Esophagus muscularis mucosa (tissue), 4 donors: Measurements from ENCODE around the gene YEATS2. TPM values are rescaled to one million over a fixed set of nuclear protein-coding genes. Genes with fewer than 3 reads are reported as not detected.

Experiments
- DNase-seq: peaks from one replicate; pipeline ENCODE4 v3.0.0-alpha.2; 2017; ENCODE audit errors: extremely low spot score
- H3K27ac ChIP-seq, 4 donors: fragments of 200-600 bp; sonication (generic); replicated peaks in 1 of 4; 1 replicate in 3 of 4; 2 replicates in 1 of 4; pipeline ENCODE4 v1.5.1; 2016 to 2019; ENCODE audit warnings: mild to moderate bottlenecking in 1 of 4
- H3K27me3 ChIP-seq, 4 donors: fragments of 200-600 bp; sonication (generic); one replicate each; pipeline versions ENCODE4 v1.5.1 to v1.6.0; 2016 to 2019
- H3K36me3 ChIP-seq, 4 donors: fragments of 200-600 bp; sonication (generic); one replicate each; pipeline ENCODE4 v1.5.1; 2016 to 2019
- H3K4me1 ChIP-seq, 4 donors: fragments of 200-600 bp; sonication (generic); one replicate each; pipeline ENCODE4 v1.5.1; 2016 to 2019
- H3K4me3 ChIP-seq, 4 donors: fragments of 200-600 bp; sonication (generic); 1 replicate in 2 of 4; 2 replicates in 2 of 4; pipeline ENCODE4 v1.5.1; 2016 to 2019; ENCODE audit warnings: mild to moderate bottlenecking in 4 of 4, moderate library complexity in 1 of 4
- H3K9me3 ChIP-seq, 4 donors: fragments of 200-600 bp; sonication (generic); 1 replicate in 3 of 4; 2 replicates in 1 of 4; pipeline ENCODE4 v1.5.1; 2016 to 2019
- EP300 ChIP-seq: sonication (generic); formaldehyde crosslinking; IDR thresholded peaks from one replicate; pipeline ENCODE4 v1.6.1; 2017; ENCODE audit warnings: antibody characterized with exemption
- POLR2A ChIP-seq: fragments of 450-650 bp; IDR thresholded peaks from one replicate; pipeline ENCODE4 v1.6.1; 2017; ENCODE audit warnings: antibody characterized with exemption, moderate library complexity, mild to moderate bottlenecking, low read depth
- POLR2AphosphoS5 ChIP-seq, 2 donors: sonication (generic); formaldehyde crosslinking; IDR thresholded peaks; one replicate each; pipeline ENCODE4 v1.6.1; 2017; ENCODE audit warnings: antibody characterized with exemption in 2 of 2
- whole genome bisulfite sequencing: methylation state at CpG from one replicate; pipeline ENCODE4 v1.1.5; 2018; 5-methylcytosine and 5-hydroxymethylcytosine counted together
- intact Hi-C: fragments of 100-400 bp; cut with DNase I; formaldehyde crosslinking; loops from one replicate; pipeline ENCODE4 v1.15.1; 2023
- total RNA-seq, 4 donors: library from RNA; depleted of rRNA; stranded (reverse); fragments of >200 nt; gene quantifications; one replicate each; pipeline versions ENCODE4 v1.1.0 to v1.2.1, GENCODE V29; 2016
- TF ChIP-seq, protein P1 (sequence below), 3 experiments: fragments of 200-600 bp in 2 of 3; fragments of 450-650 bp in 1 of 3; sonication (generic) in 2 of 3; IDR thresholded peaks; one replicate each; pipeline ENCODE4 v1.5.1; 2017 to 2019; ENCODE audit warnings: antibody characterized with exemption in 3 of 3, mild to moderate bottlenecking in 2 of 3, moderate library complexity in 1 of 3

The YEATS2 gene
- total RNA-seq, 4 donors from 2014 or later = 18.2 to 34.3 (median 29.5) TPM

GRCh38 chr3:183789826-183790225 lies 92.2 kb downstream of the YEATS2 start:
- H3K9me3 ChIP-seq = no peaks in the 10 kb centered on the region
- no peak for DNase-seq
- no peaks in the 10 kb centered on the region for H3K4me1 ChIP-seq
- H3K36me3 ChIP-seq = peaks cover 18 to 86% (median 70%) of the 10 kb centered on the region in 4 donors
- no peaks in the 10 kb centered on the region for H3K27me3 ChIP-seq
- intact Hi-C loops = no loop called here
- no peak overlapping the region for H3K4me3 ChIP-seq
- 86% methylated on average over 4 of the region's 4 CpGs for WGBS
- TF ChIP-seq, protein P1, sequence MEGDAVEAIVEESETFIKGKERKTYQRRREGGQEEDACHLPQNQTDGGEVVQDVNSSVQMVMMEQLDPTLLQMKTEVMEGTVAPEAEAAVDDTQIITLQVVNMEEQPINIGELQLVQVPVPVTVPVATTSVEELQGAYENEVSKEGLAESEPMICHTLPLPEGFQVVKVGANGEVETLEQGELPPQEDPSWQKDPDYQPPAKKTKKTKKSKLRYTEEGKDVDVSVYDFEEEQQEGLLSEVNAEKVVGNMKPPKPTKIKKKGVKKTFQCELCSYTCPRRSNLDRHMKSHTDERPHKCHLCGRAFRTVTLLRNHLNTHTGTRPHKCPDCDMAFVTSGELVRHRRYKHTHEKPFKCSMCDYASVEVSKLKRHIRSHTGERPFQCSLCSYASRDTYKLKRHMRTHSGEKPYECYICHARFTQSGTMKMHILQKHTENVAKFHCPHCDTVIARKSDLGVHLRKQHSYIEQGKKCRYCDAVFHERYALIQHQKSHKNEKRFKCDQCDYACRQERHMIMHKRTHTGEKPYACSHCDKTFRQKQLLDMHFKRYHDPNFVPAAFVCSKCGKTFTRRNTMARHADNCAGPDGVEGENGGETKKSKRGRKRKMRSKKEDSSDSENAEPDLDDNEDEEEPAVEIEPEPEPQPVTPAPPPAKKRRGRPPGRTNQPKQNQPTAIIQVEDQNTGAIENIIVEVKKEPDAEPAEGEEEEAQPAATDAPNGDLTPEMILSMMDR (IDR thresholded peaks at IDR 0.05) = no peak
- TF ChIP-seq POLR2AphosphoS5 (IDR thresholded peaks at IDR 0.05) (no peak), POLR2A (no peak), EP300 (no peak)
- H3K27ac ChIP-seq = no peak overlapping the region

DNA sequence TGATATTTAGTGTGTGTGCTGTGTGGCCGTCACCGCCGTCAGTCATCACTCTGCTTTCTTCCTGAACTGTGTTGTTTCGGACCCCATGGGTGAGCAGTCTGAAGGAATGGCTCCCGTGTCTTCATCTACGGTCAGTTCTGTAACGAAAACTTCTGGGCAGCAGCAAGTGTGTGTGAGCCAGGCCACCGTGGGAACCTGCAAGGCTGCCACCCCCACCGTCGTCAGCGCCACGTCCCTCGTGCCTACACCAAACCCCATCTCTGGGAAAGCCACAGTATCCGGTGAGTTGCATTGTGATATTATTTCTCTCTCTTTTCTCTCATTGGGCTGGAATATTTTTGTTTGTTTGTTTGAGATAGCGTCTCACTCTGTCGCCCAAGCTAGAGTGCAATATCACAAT lies 93.1 kb downstream of the YEATS2 start:
- no peak for DNase-seq
- peaks cover 18 to 82% (median 67%) of the 10 kb centered on the region in 4 donors for H3K36me3 ChIP-seq
- H3K27me3 ChIP-seq = no peaks in the 10 kb centered on the region
- 96% methylated on average over 16 of the region's 16 CpGs for WGBS
- no peak overlapping the region for H3K27ac ChIP-seq
- no peak overlapping the region for H3K4me3 ChIP-seq
- no peaks in the 10 kb centered on the region for H3K4me1 ChIP-seq
- TF ChIP-seq POLR2AphosphoS5 (IDR thresholded peaks at IDR 0.05) = no peak
- TF ChIP-seq POLR2A = no peak
- TF ChIP-seq, protein P1 (IDR thresholded peaks at IDR 0.05) = no peak
- TF ChIP-seq EP300 = no peak
- intact Hi-C loops = no loop called here
- no peaks in the 10 kb centered on the region for H3K9me3 ChIP-seq

DNA sequence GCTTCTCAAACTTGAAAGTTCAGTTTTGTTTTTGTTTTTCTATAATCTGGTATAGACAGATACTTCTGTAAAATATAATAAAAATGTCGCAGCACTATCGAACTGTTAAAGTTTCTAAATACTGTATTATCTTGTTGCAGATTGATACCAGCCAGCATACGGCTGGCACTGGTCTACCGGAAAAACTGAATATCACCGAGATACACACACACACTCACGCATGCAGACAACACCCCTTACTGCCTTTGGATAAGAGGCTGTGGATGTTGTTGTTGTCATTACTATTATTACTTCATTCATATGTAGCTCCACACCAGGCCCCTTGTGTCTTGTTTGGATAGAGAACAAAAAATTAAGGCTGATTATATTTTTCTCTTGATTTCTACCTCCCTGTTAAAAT lies 95.4 kb downstream of the YEATS2 start:
- H3K27me3 ChIP-seq = no peaks in the 10 kb centered on the region
- H3K36me3 ChIP-seq = peaks cover 10 to 74% (median 50%) of the 10 kb centered on the region in 4 donors
- no peak for TF ChIP-seq POLR2AphosphoS5 (IDR thresholded peaks at IDR 0.05)
- no peak for TF ChIP-seq POLR2A
- TF ChIP-seq, protein P1 (IDR thresholded peaks at IDR 0.05) = no peak
- TF ChIP-seq EP300 = no peak
- no peaks in the 10 kb centered on the region for H3K9me3 ChIP-seq
- no peak overlapping the region for H3K4me3 ChIP-seq
- H3K27ac ChIP-seq = no peak overlapping the region
- WGBS = 80% methylated on average over 6 of the region's 6 CpGs
- no peaks in the 10 kb centered on the region for H3K4me1 ChIP-seq
- no peak for DNase-seq
- intact Hi-C loops = no loop called here

DNA sequence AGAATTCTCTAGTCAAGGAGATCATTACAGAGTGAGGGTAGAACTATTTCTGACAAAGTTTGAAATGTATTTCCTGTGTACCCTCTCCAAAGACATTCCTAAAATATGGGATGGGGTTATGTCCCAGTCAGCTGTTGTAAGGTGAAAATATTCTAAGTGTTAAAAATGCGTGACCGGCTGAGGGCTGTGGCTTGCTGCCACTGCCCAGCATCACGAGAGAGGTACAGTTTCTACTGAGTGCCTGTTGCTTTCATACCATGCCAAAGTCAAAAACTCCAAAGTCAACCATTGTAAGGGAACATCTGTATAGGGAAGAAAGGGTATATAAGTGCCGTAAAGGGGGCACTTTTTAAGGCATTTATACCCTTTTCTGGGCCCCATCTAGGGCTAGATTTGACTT lies 96.9 kb downstream of the YEATS2 start:
- Histone ChIP-seq H3K27ac (no peak overlapping the region), H3K36me3 (peaks cover 24 to 81% (median 59%) of the 10 kb centered on the region in 4 donors), H3K27me3 (no peaks in the 10 kb centered on the region), H3K4me3 (no peak overlapping the region), H3K9me3 (no peaks in the 10 kb centered on the region), H3K4me1 (no peaks in the 10 kb centered on the region)
- 90% methylated on average over 4 of the region's 4 CpGs for WGBS
- TF ChIP-seq, protein P1 (IDR thresholded peaks at IDR 0.05) = no peak
- no peak for TF ChIP-seq POLR2AphosphoS5 (IDR thresholded peaks at IDR 0.05)
- no peak for TF ChIP-seq EP300
- no peak for TF ChIP-seq POLR2A
- no peak for DNase-seq
- intact Hi-C loops = no loop called here

DNA sequence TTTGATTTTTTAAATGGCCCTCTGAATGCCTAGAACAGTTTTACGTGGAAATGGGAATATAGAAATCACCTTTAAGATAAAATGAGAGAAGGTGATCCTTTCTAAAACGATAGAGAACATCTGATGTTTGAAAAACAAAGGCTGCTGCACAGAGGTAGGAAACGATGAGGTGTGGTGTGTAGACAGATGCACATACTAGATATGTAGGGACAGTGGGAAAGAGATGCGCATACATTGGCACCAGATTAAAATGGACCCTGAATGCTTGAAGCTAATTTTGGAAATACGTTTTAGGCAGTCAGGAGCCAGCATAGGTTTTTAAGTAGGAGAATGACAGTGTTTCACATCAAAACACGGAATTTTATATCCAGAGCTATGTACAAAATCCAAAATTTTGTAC lies 98.8 kb downstream of the YEATS2 start:
- H3K4me3 ChIP-seq = no peak overlapping the region
- peaks cover 37 to 80% (median 59%) of the 10 kb centered on the region in 4 donors for H3K36me3 ChIP-seq
- no peak overlapping the region for H3K27ac ChIP-seq
- intact Hi-C loops = no loop called here
- no peak for DNase-seq
- TF ChIP-seq EP300 = no peak
- TF ChIP-seq POLR2A = no peak
- no peaks in the 10 kb centered on the region for H3K27me3 ChIP-seq
- H3K9me3 ChIP-seq = no peaks in the 10 kb centered on the region
- 95% methylated on average over 6 of the region's 6 CpGs for WGBS
- peaks cover 0 to 7% (median 0%) of the 10 kb centered on the region in 4 donors for H3K4me1 ChIP-seq
